Measurements from ENCODE around the gene GSE1. TPM values are rescaled to one million over a fixed set of nuclear protein-coding genes. Genes with fewer than 3 reads are reported as not detected.

GSE1 gene
- total RNA-seq, 1 experiment from 2014 or later: 15.2 TPM

DNA sequence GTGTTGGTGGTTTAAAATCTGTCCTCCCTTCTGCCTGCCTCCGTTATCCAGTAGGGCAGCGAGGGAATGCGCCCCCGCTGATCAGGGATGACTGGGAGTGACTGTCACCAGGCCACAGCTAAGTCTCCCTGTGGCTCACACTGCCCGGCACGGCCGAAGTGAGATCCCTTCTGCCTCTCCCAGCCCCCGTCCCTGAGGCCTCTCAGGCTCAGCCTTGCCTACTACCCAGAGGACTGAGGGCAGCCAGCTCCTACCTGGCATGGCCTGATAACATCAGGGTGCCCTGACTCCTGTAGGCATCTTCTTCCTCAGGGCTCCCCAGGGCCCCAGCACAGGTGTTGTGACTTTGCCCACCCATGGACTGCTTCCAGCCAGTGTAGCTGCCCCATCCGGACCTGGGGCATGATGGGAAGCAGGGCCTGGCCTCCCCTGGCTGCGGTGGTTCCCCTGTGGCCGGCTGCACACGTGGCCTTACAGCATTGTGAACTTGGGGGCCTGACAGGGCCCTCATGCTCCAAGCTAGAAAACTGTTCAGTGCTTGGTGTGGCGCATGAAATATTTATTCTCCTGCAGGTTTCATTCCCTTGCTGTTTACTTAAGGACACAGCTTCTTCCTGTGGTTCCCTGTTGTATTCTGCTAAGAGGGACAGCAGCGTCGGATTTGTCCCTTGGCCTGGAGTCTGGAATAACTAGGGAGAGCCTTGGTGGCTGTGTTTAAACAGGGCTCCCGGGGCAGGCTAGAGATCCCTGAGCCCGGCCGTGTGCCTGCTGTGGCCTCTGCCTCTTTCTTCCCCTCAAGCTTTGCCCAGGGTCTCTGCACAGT is 45.6 kb downstream of the GSE1 start:
- DNase-seq (ENCODE audit: low read depth): no peak

- DNase-seq (ENCODE audit: low read depth): no peak
Observed at GRCh38 chr16:85659336-85659735, 46.2 kb downstream of the GSE1 start.

DNA sequence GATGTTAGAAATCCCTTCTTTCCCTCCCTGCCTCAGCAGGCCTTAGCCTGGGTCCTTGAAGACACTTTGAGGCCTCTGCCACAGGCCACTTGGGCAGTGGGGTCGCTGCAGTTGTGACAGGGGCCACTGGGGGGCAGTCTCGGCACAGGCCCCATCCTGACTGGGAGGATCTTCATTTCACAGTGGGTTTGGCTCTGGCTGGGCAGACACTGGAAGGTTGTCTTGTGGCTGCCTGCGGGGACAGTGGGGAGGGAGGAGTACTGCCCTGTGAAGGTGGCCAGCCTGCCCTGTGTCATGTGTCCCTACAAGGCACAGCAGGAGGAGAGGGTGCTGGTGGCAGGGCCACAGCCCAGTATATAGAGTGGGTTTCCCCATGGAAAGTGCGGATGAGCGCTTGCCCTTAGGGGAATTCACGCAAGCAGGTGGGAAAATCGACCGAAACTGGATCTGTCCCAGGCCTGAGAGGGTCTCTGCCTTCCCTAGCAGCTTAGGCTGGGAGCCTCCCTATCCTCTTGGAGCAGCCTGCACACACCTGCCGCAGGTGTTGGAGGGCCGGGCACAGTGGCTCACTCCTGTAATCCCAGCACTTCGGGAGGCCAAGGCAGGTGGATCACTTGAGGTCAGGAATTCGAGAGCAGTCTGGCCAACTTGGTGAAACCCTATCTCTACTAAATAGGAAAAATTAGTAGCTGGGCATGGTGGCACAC is 46.8 kb downstream of the GSE1 start:
- peak; percentile 46 for DNase-seq (ENCODE audit: low read depth)

GRCh38 chr16:85660843-85661739 is 48.0 kb downstream of the GSE1 start:
- DNase-seq (ENCODE audit: low read depth): no peak

DNA sequence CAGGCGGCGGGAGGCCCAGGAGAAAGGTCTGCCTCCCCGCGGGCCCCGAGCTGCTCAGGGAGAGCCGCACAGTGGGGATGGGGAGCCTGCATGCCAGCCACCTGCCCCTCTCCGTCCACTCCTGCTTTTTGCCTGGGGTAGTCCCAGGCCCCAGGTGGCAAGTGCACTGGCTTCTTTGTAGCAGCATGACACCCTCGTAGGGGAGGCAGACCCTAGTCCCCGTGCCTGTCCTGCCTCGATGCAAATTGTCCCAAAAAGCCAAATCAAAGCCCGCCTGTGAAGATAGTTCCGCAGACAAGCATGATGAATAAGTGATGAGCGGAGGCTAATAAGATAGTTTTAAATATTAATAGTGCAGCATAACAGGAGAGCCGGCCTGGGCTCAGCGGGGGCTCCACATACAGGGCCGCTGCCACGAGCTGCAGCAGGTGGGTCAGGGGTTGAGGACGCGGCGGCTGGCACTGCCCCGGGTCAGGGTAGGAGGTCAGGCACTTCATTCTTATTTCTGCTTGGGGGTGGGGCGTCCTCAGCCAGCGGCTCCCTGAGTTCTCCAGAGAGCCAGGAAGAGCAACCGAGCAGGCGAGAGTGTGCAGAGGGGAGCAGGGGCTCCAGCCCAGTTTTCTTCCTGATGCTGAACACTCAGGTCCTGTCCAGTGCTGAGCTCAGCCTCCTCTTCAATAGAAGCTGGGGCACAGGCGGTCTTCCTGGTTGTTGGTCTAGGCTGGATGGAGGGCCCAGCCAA is 48.8 kb downstream of the GSE1 start:
- no peak for DNase-seq (ENCODE audit: low read depth)

DNA sequence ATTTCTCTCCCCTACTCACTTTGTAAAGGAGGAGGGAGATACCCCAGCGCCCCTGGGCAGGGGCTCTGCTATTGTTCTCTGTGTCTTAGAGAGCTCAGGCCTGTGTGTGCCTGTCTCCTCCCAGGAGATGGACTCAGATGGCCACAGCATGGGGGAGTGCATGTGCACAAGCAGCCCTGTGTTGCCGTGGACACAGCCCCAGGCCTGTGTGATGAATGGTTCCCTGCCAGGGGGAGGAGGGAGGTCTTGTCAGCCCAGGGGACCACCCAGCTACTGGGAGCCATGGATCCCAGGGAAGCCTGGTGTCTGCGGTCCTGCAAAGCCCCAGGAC is 49.3 kb downstream of the GSE1 start:
- no peak for DNase-seq (ENCODE audit: low read depth)

- DNase-seq (ENCODE audit: low read depth): no peak
Observed at GRCh38 chr16:85662976-85663830, 50.1 kb downstream of the GSE1 start.

GRCh38 chr16:85663891-85664321 is 50.8 kb downstream of the GSE1 start:
- no peak for DNase-seq (ENCODE audit: low read depth)

- no peak for DNase-seq (ENCODE audit: low read depth)
Observed at GRCh38 chr16:85664580-85665372, 51.7 kb downstream of the GSE1 start.

- no peak for DNase-seq (ENCODE audit: low read depth)
Observed at GRCh38 chr16:85665373-85665740, 52.2 kb downstream of the GSE1 start.

- DNase-seq (ENCODE audit: low read depth): no peak
Observed at GRCh38 chr16:85665929-85666328, 52.8 kb downstream of the GSE1 start.

DNA sequence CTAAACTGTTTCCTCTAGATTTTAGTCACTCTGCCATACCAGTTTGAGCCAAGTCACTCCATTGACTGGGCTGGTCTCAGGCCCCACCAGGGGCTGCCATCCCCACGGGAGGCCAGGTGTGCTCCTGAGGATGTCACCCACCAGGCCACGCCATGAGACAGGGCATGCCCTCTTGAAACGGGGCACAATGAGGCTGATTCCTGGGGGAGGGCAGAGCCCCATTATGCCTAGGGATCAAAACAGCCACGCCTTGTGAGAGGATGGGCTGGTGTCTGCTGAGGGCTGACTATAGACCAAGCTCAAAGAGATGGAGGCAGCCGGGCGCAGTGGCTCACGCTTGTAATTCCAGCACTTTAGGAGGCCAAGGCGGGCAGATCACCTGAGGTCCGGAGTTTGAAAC is 54.1 kb downstream of the GSE1 start:
- DNase-seq (ENCODE audit: low read depth): no peak

- no peak for DNase-seq (ENCODE audit: low read depth)
Observed at GRCh38 chr16:85667841-85668413, 54.8 kb downstream of the GSE1 start.

DNA sequence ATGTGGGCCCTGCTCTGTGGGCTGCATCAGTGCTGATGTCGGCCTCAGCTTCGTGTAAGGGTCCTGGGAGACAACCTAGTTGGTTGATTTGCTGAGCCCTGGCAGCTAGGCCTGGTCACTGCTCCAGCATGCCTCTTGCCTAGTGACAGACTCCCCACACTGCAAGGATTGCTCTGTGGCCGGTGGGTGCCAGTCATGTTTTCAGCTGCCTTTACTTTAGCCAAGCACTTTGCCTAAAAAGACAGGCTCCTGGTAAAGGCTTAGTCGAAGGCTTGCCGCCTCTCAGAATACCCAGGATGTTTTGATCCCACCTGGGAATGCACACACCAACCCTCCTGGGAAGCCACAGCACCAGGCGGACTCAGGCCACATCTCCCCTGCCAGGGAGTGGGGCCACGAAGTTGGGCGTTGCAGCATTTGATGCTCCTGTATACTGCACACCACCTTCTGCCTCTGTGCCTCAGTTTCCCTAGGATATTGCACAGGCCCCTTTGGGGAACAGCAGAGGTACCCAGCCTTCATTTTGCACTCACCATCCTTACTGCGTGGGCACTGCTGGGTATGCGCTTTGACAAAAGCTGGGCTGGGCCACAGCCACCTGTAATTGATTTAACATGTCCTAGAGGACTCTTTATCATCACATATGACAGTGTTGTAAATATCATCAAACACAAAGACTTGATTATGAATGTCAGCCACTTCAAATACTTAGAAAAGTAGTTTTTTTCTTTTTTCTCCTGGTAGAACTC is 55.7 kb downstream of the GSE1 start:
- no peak for DNase-seq (ENCODE audit: low read depth)

DNA sequence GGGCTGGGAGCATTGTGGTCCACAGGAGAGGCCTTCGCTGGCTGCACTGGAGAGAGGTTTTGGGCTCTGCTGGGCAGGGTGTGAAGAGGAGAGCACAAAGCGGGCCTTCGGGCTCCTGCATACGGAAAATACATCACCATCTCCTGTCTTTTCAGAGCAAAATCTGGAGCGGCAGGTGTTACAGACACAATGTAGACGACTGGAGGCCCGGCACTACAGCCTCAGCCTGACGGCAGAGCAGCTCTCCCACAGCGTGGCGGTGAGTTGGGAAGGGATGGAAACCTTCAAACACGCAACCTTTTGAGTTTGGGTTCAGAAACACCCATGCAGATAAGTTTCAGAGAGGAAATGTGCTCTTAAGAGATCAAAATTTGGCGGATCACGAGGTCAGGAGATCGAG is 57.7 kb downstream of the GSE1 start:
- DNase-seq (ENCODE audit: low read depth): no peak

DNA sequence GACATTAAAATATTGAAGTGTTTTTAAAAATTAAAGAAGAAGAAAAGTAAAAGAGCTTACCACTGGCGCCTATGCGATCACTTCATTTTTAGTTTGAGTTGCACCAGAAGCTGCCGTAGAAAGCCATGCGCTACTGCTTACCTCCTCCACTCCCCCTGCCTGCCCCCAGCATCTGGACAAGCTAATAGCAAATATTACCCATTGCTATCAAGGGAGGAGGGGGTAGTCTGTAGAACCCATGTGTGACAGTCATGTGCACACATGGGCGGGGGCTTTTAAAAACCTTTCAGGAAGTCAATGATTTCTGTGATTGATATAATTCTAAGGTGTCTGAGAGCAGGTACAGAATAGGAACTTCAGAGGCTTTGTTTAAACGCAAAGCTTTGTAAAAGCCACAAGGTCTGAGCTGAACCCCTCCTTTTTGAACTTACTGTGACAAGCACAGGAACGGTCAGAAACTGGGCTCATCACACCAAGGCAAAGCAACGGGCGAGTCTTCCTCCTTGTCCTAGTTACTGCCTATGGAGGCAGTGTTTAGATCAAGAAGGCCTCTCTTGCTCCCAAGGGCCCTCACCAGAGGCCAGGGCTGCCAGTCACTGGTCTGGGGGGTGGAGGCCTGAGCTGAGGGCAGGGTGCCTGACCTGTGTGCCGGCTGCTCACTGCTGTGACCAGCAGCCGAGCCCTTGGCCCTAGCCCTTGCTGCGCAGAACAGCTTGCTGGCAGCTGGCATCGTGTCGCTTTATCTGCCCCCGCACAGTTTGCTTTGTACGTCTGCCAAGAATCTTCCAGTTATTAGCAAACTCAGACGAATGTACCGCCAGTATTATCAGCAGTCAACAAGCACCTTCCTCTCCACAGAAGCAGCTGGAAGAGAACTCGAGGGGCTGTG is 60.7 kb downstream of the GSE1 start:
- no peak for DNase-seq (ENCODE audit: low read depth)

DNA sequence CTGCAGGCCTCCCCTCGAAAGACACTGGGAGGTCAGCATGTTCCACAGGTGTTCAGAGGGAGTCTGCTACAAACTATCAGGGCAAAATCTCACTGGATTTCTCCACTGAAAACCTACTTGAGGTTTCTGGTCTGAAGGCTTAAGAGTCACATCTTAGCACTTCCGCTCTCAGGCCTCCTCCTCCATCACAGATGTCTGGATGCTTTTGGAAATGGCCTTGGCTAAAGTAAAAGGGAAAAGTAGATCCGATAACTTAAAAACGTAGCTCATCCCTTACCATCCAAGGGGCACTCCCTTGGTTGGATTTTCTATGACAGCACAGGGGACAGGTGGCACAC is 61.3 kb downstream of the GSE1 start:
- no peak for DNase-seq (ENCODE audit: low read depth)

- DNase-seq (ENCODE audit: low read depth): no peak
Observed at GRCh38 chr16:85674828-85675227, 61.7 kb downstream of the GSE1 start.

All from M059J (cell line).